NK-92 (cell line): ENCODE data around the gene NACA2.
"Not testable (repeated sequence)": the region's sequence is repeated elsewhere in the genome, so short reads cannot be mapped to it uniquely, and the experiment has no call there.

Source experiments
- DNase-seq: peaks from one replicate; lab custom pipeline; 2025; ENCODE audit not compliant: unreplicated experiment; lab: John Stamatoyannopoulos, UW

The NACA2 gene

DNA sequence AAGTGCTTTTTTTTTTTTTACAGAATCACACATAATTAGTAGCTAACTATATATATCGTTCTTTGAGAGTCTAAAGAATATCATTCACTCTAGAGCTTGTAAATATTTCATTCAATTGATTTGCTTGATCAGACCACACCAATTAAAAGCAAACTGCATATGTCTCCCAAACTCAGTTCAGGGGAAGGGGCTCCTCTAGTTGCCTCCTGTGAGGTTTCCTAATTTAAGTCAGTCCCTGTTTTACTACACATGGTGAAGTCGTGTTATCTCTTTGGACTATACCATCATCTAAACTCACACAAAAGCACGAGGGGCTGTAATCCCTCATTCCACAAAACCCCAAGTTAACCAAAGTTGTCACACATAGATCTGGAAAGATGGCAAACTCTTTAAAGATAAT, 11.7 kb downstream of the NACA2 start:
- DNase-seq, result no peak

DNA sequence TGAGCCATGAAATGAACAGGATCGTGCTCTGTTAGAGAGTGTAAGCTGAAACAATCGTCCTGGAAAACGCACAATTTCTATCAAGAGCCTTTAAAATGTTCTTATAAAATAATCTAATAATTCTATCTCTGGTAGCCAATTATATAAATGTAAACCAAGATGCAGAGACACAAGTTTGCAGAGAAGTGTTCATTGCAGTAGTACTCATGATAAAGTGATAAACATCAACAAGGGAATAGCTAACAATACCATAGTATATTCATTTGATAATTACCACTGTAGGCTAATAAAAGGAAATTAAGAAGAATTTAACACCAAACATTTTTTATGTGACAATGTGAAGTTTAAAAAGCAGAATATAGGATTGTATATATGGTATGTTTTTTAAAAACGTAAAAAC, 12.4 kb downstream of the NACA2 start:
- DNase-seq, result no peak

DNA sequence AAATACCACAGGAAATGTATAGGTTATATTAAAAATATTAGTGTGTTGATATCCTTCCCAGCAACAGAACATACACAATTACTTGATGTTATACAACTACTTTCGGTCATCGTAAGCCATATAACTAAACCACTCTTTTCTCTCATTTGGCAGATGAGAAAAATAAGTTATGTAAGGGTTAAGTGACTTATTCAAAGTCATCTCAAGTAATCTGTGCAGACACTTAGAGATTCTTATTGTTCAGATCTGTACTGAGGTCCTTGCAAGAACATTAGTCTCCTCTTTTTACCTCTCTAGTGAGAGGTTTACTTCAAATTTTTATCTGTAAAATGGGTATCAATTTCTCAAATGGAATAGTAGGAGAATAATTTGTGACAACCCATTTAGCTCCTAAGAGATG, 15.0 kb downstream of the NACA2 start:
- no peak for DNase-seq

DNA sequence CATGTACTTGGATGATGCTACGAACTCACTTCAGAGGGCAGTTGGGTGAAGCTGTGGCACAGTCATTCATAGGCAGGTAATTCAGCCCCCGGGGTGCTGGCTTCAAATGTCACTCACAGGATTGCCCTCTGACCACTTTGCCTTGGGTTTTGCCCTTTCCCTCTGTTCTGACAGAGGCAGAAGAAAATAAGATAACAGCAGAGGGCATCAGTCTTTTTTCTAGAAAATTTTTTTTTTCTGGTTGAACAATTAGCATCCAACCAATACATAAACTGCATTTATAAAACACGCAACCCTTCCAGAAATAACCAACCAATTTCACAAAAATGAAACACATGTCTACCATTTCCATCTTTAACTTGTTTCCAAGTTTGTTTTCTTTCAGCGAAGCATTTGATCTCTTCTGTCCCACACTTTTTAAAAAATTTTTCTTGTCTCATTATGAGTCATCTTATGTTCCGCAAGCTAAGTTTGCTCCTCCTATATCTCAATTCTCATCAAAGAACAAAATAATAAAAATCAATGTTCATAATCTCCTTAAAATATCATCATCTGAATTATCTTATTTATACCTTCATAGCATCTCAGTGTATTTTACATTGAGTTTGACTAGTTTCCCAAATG, 15.6 kb downstream of the NACA2 start:
- DNase-seq, result no peak

DNA sequence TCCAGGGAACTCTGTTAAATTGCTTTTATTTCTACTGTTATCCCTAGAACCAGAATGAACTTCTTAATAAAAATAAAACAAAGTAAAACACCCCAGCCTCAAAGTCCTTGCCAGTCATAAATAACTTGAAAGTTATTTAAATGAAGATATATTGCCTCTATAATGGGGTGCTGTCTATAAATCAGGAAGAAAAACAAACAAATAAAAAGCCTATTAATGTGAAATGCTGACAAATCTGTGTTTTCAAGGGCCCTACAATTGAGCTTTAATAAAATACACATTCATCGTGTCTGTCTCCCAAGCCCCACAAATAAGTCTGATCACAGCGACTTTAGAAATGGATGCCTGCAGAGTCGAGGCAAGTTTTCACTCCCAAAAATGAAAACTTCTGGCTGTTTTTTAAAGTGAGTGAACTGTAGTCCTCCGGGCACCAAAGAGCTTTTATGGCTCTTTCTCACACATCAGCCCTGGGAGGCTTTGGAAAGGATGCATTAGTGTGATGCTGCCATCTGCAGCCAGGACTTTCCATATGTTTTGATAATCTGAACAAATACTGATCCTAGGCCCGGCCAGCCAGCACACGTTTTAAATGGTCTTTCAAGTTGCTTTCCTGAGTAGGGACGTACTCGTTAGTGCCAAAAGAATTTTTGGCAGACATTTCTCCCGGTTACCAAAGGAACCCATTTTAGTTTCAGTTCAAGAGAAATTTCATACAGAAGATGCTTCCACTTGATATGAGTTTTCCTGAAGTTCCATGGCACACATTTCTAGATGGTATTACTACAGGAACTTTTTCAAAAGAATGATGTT, 16.3 kb downstream of the NACA2 start:
- DNase-seq, result no peak

DNA sequence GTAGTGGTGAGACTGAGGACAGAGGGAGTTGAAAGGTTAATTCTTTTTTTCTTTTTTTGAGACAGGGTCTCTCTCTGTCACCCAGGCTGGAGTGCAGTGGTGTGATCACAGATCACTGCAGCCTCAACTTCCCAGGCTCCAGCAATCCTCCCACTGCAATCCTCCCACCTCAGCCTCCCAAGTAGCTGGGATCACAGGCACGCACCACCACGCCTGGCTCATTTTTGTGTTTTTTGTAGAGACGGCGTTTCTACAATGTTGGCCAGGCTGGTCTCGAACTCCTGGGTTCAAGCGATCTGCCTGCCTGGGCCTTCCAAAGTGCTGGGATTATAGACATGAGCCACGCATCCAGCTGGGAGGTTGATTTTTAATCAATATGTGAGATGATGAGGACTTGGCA, 18.5 kb downstream of the NACA2 start:
- DNase-seq, result not testable (repeated sequence)

DNA sequence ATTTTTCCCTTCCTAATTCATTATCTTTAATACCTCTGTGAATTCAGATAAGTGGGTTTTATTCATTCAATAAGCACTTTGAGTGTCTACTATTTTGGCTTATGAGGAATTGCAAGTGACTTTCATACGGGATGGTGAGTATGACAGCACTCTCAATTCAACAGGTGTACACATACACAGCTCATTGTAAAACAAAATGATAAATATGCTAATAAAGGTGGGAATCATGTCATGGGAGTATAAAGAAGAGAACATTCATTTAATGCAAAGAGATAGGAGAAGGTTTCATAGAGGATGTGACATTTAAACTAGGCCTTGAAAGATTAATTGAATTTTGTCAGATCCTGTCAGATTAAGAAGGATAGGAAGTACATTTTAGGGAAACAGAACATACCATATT, 19.4 kb downstream of the NACA2 start:
- no peak for DNase-seq

DNA sequence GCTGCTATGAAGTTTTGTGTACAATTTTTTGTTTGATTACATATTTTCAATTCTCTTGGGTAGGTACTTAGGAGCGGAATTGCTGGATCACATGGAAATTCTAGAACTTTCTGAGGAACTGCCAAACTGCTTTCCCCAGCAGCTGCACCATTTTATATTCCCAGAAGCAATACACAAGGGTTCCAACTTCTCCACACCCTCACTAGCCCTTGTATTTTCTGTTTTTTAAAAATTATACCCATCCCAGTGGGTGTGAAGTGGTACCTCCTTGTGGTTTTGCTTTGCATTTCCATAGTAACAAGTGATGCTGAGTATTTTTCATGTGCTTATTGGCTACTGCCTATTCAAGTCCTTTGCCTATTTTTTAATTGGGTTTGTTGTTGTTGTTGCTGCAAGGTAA, 20.9 kb downstream of the NACA2 start:
- DNase-seq, result no peak

DNA sequence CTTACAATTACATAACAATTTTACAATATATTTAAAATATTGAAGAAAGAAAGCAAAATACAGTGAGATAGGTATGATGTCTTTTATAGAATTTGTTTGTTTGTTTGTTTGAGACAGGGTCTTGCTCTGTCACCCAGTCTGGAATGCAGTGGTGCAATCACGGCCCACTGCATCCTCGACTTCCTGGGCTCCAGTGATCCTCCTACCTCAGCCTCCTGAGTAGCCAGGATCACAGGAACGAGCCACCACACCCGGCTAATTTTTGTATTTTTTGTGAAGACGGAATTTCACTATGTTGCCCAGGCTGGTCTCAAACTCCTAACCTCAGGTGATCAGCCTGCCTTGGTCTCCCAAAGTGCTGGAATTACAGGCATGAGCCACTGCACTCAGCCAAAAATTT, 21.5 kb downstream of the NACA2 start:
- DNase-seq, result not testable (repeated sequence)

DNA sequence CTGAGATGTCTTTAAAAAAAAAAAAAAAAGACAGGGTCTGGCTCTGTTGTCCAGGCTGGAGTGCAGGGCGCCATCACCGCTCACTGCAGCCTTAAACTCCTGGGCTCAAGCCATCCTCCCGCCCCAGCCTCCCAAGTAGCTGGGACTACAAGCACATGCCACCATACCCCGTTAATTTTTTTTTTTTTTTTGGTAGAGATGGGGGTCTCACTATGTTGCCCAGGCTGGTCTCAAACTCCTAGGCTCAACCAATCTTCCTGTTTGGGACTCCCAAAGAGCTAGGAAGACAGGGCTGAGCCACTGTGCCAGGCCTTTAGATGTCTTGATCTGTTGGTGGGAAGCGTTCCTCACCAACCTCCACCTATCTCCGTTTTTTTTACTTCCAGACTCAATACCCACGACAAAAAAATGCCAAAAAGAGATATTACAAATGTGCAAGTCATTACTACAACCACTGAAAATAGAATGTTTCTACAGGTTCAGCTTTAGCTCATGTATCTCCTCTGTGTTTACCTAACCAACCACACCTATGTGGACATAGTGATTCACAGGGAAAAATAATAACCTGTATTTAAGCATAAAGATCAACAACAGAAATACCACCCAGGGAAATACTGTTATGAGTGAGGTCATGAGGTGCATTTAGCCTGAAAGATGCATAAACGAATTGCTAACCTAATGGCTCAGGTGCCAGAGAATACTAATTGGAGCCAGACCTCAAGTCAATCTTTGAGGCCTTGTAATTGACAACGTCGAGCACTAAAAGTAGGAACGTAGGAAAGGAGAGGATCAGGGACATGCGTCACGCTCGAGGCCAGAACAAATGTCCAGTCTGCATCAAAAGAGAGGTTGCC, 22.6 kb downstream of the NACA2 start:
- DNase-seq, result no peak

DNA sequence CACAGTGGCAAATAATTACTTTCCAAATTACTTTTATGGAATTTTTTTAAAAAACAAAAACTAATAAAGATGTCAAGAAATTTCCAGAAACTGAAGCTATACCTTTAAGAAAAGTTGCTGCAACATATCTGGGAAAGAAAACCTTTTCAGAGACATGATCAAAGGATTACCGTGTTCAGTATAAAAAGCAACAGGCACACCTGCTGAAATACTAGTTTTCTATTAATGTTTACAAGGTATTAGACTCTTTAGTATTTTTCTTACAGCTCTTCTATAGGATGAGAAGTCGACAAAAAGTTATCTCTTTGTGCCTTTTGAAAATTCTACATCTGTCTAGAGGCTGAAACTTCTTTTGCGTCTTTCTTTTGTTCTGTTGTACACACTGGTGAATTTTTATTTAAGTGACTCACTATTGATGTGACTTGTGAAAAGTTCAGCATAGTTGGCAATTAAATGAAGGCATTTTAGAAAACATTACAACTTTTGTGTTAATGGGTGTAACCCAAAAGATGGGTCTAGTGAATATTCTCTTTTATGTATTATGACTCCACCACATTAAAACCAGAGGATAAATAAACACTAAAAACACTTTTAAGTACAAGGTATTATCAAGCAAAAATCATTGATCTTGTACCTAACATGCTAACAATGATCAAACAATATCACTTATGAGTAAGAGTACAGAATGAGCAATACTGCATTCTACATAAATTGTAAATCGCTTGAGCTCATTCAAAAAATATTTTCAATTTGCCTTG, 23.8 kb downstream of the NACA2 start:
- no peak for DNase-seq

DNA sequence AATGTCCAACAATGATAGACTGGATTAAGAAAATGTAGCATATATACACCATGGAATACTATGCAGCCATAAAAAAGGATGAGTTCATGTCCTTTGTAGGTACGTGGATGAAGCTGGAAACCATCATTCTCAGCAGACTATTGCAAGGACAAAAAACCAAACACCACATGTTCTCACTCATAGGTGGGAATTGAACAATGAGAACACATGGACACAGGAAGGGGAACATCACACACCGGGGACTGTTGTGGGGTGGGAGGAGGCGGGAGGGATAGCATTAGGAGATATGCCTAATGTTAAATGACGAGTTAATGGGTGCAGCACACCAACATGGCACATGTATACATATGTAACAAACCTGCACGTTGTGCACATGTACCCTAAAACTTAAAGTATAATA, 24.6 kb downstream of the NACA2 start:
- not testable (repeated sequence) for DNase-seq

DNA sequence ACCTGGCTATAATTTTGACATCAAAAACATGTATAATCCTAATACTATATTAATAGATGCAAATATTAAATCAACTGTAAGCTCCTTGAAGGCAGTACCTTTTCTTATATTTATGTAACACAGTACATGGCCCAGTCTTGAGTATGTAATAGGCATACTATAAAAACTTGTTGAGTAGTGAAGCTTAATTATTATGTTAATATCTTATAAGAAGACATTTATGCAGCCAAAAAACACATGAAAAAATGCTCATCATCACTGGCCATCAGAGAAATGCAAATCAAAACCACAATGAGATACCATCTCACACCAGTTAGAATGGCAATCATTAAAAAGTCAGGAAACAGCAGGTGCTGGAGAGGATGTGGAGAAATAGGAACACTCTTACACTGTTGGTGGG, 25.2 kb downstream of the NACA2 start:
- not testable (repeated sequence) for DNase-seq

DNA sequence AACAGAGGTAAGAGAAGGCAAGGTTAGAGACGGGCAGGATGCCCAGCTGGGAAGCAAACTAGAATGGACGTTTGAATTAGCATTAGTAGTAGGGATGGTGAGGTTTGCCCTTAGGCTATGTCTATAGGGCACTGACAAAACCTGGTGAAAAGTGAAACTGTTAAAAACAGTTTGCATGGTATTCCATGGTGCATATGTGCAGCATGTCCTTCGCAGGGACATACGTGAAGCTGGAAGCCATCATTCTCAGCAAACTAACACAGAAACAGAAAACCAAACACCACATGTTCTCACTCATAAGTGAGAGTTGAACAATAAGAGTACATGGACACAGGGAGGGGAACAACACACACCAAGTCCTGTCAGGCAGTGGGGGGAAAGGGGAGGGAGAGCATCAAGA, 25.8 kb downstream of the NACA2 start:
- DNase-seq, result no peak

DNA sequence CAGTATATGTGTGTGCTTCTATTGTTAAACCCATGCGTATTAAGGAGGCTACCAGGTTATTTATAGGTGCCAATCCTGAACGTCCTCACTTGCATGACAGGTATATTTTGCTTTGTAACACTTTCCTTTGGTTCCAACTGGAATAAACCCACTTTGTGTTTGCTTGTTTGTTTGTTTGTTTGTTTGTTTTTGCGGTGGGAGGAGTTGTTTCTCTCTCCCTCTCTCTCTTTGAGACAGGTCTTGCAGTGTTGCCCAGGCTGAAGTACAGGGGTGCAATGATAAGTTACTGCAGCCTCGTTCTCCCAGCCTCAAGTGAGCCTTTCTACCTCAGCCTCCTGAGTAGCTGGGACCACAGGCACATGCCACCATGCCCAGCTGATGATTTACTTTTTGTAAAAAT, 28.7 kb downstream of the NACA2 start:
- DNase-seq, result no peak

DNA sequence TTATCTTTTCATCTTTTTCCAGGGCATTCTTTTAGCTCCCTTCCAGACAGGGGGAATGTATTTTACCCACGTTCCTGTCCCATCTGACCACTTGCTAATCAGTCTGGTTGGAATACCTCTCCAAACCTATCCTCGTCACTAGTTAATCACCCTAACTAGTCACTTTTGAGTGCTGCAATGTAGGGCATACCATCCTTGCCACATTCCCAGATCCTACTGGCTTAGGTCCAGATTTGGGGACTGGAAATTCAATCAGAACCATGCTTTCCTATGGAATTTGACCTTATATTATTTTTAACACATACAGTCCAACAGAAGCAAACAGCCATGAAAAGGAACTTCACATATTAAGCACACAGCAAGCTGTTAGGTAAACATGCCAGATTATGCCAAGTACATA, 29.7 kb downstream of the NACA2 start:
- no peak for DNase-seq

DNA sequence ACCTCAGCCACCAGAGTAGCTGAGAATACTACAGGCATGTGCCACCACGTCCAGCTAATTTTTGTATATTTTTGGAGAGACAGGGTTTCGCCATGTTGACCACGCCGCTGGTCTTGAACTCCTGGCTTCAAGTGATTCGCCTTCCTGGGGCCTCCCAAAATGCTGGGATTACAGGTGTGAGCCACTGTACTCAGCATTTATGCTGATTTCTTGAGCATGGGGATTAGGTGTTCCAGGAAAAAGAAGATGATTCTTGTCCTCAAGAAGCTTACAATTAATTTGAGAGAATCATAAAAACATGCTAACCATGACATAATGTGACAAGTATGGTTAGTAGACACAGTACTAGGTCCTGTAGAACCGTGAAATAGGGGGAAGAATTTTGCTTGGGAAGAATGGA, 30.9 kb downstream of the NACA2 start:
- DNase-seq, result no peak

DNA sequence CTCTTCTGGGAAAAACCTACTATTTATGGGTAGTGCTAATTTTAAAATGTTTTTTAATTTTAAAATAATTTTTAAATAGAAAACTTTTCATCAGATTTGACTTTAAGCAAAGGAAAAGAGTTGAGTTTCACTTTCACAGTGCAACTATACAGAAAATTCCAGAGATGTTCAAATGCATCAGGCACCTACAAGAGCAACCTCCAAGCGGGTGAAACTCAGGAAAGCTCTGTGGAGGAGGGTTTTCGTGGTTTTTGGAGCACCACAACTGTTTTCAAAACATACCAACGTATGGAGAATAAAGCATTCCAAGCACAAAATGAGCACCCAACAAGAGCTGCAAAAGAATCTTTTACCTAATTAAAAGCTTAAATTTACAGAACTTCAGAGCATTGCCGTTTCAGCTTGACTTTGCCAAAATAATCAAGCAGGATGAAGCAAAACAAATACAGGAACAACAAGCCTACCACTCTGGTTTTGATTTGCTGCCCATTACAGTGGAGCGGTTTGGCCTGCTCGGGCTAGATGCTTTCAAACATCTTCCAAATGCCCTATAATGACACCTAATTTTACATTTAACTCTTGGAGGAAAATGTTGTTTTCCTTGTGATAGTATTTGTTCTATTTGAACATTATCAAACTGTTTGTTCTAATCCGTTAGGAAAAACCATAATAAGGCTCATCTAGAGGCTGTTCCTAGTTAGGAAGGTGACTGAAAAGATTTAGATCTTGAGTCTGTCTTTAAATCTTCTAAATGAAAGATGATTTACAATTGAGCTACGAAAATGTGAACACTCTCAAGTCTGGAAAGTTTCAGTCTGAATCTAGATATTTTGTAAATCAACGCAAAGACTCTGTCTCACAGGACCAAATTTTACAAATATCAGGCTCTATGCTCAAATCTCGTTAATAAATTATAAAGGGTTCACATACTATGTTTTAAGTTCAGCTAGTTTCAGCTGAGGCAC, 34.5 kb downstream of the NACA2 start:
- DNase-seq, result no peak

DNA sequence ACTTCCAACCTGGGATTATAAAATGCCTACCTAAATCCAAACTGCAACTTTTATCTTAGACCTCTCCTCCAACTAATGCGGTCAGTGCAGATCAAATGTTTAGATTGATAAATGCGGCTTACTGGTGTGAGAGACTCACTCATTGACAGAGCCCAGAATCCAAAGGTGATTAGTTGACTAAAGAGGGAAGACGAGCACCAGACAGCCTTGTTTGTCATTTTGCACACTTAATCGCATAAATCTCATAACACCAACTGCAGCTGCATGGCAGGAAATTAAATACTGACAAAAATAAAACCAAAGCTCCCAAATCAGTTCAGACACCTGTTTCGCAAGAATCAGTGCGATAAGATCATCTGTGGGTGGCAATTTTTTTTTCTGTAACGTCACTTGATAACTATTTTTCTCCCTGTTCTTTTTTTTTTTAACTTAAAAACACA, 35.9 kb downstream of the NACA2 start:
- DNase-seq, result no peak

DNA sequence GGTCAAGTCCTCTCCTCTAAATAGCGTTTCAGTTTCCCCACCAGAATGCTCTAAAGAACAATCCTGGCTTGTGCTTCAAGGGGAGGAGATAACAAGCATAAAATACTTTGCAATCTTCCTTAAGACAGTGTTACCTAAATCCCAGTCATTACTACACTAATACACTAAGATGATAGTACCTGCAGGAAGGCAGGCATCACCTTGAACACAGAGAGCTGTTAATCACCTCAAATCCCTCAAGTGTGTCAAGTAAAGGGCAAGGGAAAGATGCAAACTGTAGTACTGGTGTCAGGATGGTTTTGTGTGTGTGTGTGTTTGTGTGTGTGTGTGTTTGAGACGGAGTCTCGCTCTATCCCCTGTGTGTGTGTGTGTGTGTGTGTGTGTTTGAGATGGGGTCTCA, 36.8 kb downstream of the NACA2 start:
- DNase-seq, result no peak
